ENCODE results near the gene DYNLL1. TPM values are rescaled to one million over a fixed set of nuclear protein-coding genes. Genes with fewer than 3 reads are reported as not detected.
A peak's percentile ranks its signal among the peaks of the same experiment; 100 is the strongest.

Gene DYNLL1
- total and polyA plus RNA-seq, 2 donors (not counting 3 experiments of a cell fraction or from before 2014, with no cell fraction given) = 469 to 600 TPM

DNA sequence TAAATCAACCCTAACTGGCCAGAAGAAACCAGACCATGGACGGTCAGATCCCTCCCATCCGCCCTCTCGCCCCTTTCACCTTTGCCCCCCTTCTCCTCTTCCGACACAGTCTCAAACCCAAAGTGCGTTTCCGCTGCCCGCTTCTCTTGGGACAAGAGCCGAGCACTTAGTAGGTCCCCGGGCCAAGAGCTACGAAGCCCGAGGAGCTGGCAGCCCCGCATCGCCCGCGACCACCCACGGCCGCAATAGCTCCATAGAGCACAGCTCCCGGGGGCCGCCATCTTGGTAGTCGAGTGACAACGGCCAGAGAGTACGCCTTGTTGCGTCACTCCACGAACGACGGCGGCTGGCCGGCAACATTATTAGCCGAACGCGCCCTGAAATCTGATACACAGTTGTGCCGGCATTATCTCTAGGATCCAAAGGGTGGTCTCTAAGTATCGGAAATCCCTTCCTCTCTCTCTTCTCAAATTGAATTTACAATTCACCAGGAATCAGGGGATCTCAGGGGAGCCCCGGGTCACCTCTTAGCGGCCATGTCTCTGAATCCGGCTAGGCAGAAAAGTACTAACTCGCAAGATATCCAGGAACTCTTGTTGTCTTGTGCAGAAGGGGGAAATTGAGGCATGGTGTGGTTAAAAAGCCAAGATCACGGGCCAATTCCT lies 33.1 kb downstream of the DYNLL1 start, which contains the start of gene COQ5:
TSS of gene COQ5 (minus strand) at position 298 of the 665 bp plus-strand sequence. CDS start at position 281, 17 bp downstream.
- Histone ChIP-seq H2AFZ (ENCODE audit: low read depth, low read length) (peak within 1 kb of the TSS; percentile 72), H3K9ac (replicated peaks; ENCODE audit: extremely low read depth, insufficient read depth, low read length) (peak within 1 kb of the TSS; percentile 90), H3K9me3 (replicated peaks; ENCODE audit: control insufficient read depth, insufficient read depth, low read length) (no peaks in the 10 kb centered on the region), H3K9me1 (replicated peaks; ENCODE audit: control insufficient read depth, extremely low read depth, insufficient read depth, low read length) (no peaks in the 10 kb centered on the region), H3K27me3 (ENCODE audit: control insufficient read depth in 2 of 2, insufficient read depth in 2 of 2, low read length in 2 of 2) (no peaks in the 10 kb centered on the region), H3K79me2 (ENCODE audit: control insufficient read depth, insufficient read depth, low read length) (peaks cover 2% of the 10 kb centered on the region), H3K4me1 (ENCODE audit: control insufficient read depth, extremely low read depth, insufficient read depth, low read length) (peaks cover 15% of the 10 kb centered on the region), H3K4me2 (ENCODE audit: insufficient read depth, low read length) (peak within 1 kb of the TSS; percentile 77), H4K20me1 (replicated peaks; ENCODE audit: control insufficient read depth, extremely low read depth, insufficient read depth, low read length) (no peaks in the 10 kb centered on the region), H3K4me3 (replicated peaks in 1 of 3; ENCODE audit: insufficient read depth in 1 of 3, low read depth in 1 of 3, low read length in 3 of 3) (peak within 1 kb of the TSS; percentile 48 to 98 (median 77)), H3K27ac (ENCODE audit: insufficient read depth, low read depth, low read length) (peak within 1 kb of the TSS; percentile 79), H3K36me3 (ENCODE audit: control insufficient read depth in 2 of 2, extremely low read depth in 1 of 2, insufficient read depth in 2 of 2, low read length in 2 of 2) (no peaks in the 10 kb centered on the region)
- POLR2A ChIA-PET = interaction anchor here (1.1 kb wide), 1 partner anchor 328 kb away, joined by 3 read pairs; the partner anchor contains the start of gene RPLP0
- peak; percentile 45 for TF ChIP-seq MYC (IDR thresholded peaks at IDR 0.05; ENCODE audit: low read depth, low read length)
- TF ChIP-seq EZH2 (IDR thresholded peaks at IDR 0.05; ENCODE audit: borderline replicate concordance, low read depth, low read length, severe bottlenecking) = no peak
- peak; percentile 55 for TF ChIP-seq GATA2 (IDR thresholded peaks at IDR 0.05; ENCODE audit: insufficient read depth, insufficient read length, low read depth, low read length)
- TF ChIP-seq FOS (IDR thresholded peaks at IDR 0.05; ENCODE audit: borderline replicate concordance, insufficient read depth, low read length) = no peak
- TF ChIP-seq POLR2A (IDR thresholded peaks at IDR 0.05; ENCODE audit: low read depth, low read length) = peak; percentile 88
- peak; percentile 94 for TF ChIP-seq POLR2AphosphoS5 (IDR thresholded peaks at IDR 0.05; ENCODE audit: insufficient read depth, low read depth, low read length)
- FAIRE-seq (peak; percentile 77), DNase-seq (ENCODE audit: low read depth, low spot score) (peak; percentile 89)
- intact Hi-C loops (cut with micrococcal nuclease) (loop anchor here (1.0 to 2.0 kb wide), 2 partner anchors 33 to 60 kb away; partner anchors contain the start of genes DYNLL1 and SRSF9), dilution Hi-C loops (cut with MboI; ENCODE audit: extremely low pct_ligation_motif_present, low sequenced_read_pairs) (no loop called here)
- CTCF ChIA-PET = interaction anchor here (1.0 to 2.1 kb wide), 5 partner anchors 9 to 41 kb away, joined by 3 to 9 read pairs (median 4); partner anchors contain the start of gene DYNLL1
- TSS peak; percentile 48 for BruUV-seq (replicated peaks)
